ENCODE data around the gene TAOK3.

- TF ChIP-seq CTCF (IDR thresholded peaks at IDR 0.05) (no peak), POLR2A (IDR thresholded peaks at IDR 0.05) (no peak)
These were observed 45.3 kb downstream of the TAOK3 start for GRCh38 chr12:118327391-118327790.

All from Peyer's patch (tissue), 4 donors.